CD14-positive monocyte (primary cell): ENCODE measurements around the gene ZNF804B. TPM values are rescaled to one million over a fixed set of nuclear protein-coding genes. Genes with fewer than 3 reads are reported as not detected.

ENCODE experiments used
- DNase-seq, 3 donors: peaks; one replicate each; pipeline ENCODE4 v3.0.0-alpha.2; 2011 to 2022
- H2AFZ ChIP-seq: 2 replicates; pipeline ENCODE4 v1.6.0; 2012; ENCODE audit warnings: mild to moderate bottlenecking, low read depth, low read length, inconsistent platforms; ENCODE audit not compliant: insufficient read depth, poor library complexity, severe bottlenecking
- H3K27ac ChIP-seq, 2 donors: 1 replicate in 1 of 2; 2 replicates in 1 of 2; pipeline ENCODE4 v1.5.1; 2012 to 2013; ENCODE audit warnings: low read length in 2 of 2, control low read depth in 1 of 2, inconsistent platforms in 1 of 2, low read depth in 1 of 2, mild to moderate bottlenecking in 1 of 2
- H3K27me3 ChIP-seq, 2 donors: one replicate each; pipeline versions ENCODE4 v1.6.0 to v1.6.1; 2011 to 2013; ENCODE audit warnings: low read length in 2 of 2; ENCODE audit not compliant: control insufficient read depth in 2 of 2, insufficient read depth in 2 of 2
- H3K36me3 ChIP-seq, 2 donors: replicated peaks in 1 of 2; 1 replicate in 1 of 2; 2 replicates in 1 of 2; pipeline versions ENCODE4 v1.5.1 to v1.6.1; 2012 to 2013; ENCODE audit warnings: low read length in 2 of 2, control low read depth in 1 of 2, inconsistent platforms in 1 of 2, mild to moderate bottlenecking in 1 of 2; ENCODE audit not compliant: insufficient read depth in 2 of 2, control insufficient read depth in 1 of 2
- H3K4me1 ChIP-seq, 2 donors: 1 replicate in 1 of 2; 2 replicates in 1 of 2; pipeline versions ENCODE4 v1.5.1 to v1.6.1; 2012 to 2013; ENCODE audit warnings: low read length in 2 of 2, control low read depth in 1 of 2, inconsistent platforms in 1 of 2, mild to moderate bottlenecking in 1 of 2, moderate library complexity in 1 of 2; ENCODE audit not compliant: insufficient read depth in 2 of 2, control insufficient read depth in 1 of 2
- H3K4me2 ChIP-seq: replicated peaks from 2 replicates; pipeline ENCODE3; 2012; ENCODE audit warnings: low read length, moderate library complexity, mild to moderate bottlenecking; ENCODE audit not compliant: poor library complexity, severe bottlenecking; ENCODE audit errors: extremely low read depth
- H3K4me3 ChIP-seq, 3 experiments: fragments of 200-600 bp in 1 of 3; sonication (generic) in 1 of 3; replicated peaks in 1 of 3; 1 replicate in 2 of 3; 2 replicates in 1 of 3; pipeline ENCODE4 v1.5.1; 2011 to 2013; ENCODE audit warnings: low read length in 3 of 3, mild to moderate bottlenecking in 3 of 3, control low read depth in 2 of 3, low read depth in 2 of 3, inconsistent platforms in 1 of 3, moderate library complexity in 1 of 3
- H3K79me2 ChIP-seq: 2 replicates; pipeline ENCODE4 v1.6.0; 2012; ENCODE audit warnings: mild to moderate bottlenecking, control low read depth, inconsistent platforms, low read length, moderate library complexity; ENCODE audit not compliant: insufficient read depth
- H3K9ac ChIP-seq: 2 replicates; pipeline ENCODE4 v1.6.0; 2017; ENCODE audit warnings: low read length, mild to moderate bottlenecking; ENCODE audit not compliant: insufficient read depth, poor library complexity, severe bottlenecking
- H3K9me3 ChIP-seq, 2 donors: replicated peaks in 1 of 2; 1 replicate in 1 of 2; 2 replicates in 1 of 2; pipeline versions ENCODE4 v1.5.1 to v1.6.1; 2012 to 2013; ENCODE audit warnings: low read length in 2 of 2, control low read depth in 1 of 2; ENCODE audit not compliant: control insufficient read depth in 1 of 2, insufficient read depth in 1 of 2
- H4K20me1 ChIP-seq: 2 replicates; pipeline ENCODE4 v1.6.0; 2012; ENCODE audit warnings: mild to moderate bottlenecking, low read length, control low read depth, moderate library complexity; ENCODE audit not compliant: insufficient read depth
- H3K27ac Mint-ChIP-seq, 7 donors: one replicate each; pipeline ENCODE4 v1.8.0; 2020; ENCODE audit warnings: mild to moderate bottlenecking in 7 of 7, mixed read lengths in 7 of 7, moderate library complexity in 6 of 7, inconsistent platforms in 2 of 7
- H3K27me3 Mint-ChIP-seq, 3 donors: one replicate each; pipeline ENCODE4 v1.8.0; 2021 to 2022; ENCODE audit warnings: low read depth in 3 of 3, mild to moderate bottlenecking in 3 of 3, mixed read lengths in 3 of 3, moderate library complexity in 3 of 3, inconsistent platforms in 1 of 3
- H3K36me3 Mint-ChIP-seq, 2 donors: one replicate each; pipeline ENCODE4 v1.8.0; 2020; ENCODE audit warnings: mixed read lengths in 2 of 2, inconsistent platforms in 1 of 2, mild to moderate bottlenecking in 1 of 2
- H3K4me1 Mint-ChIP-seq: one replicate; pipeline ENCODE4 v1.8.0; 2020; ENCODE audit warnings: mild to moderate bottlenecking, mixed read lengths
- H3K4me3 Mint-ChIP-seq, 2 donors: one replicate each; pipeline ENCODE4 v1.8.0; 2020; ENCODE audit warnings: mild to moderate bottlenecking in 2 of 2, mixed read lengths in 2 of 2, moderate library complexity in 1 of 2
- H3K9me3 Mint-ChIP-seq, 7 donors: one replicate each; pipeline ENCODE4 v1.8.0; 2020 to 2022; ENCODE audit warnings: mixed read lengths in 7 of 7, mild to moderate bottlenecking in 6 of 7, moderate library complexity in 6 of 7, inconsistent platforms in 2 of 7
- CTCF ChIP-seq: fragments of 200-600 bp; IDR thresholded peaks from one replicate; pipeline ENCODE4 v1.8.0; 2022; ENCODE audit warnings: antibody characterized with exemption, mild to moderate bottlenecking
- WGBS: methylation state at CpG from one replicate; pipeline ENCODE4 v1.1.5; 2013; ENCODE audit warnings: missing lambda C conversion rate; ENCODE audit not compliant: insufficient coverage; 5-methylcytosine and 5-hydroxymethylcytosine counted together
- intact Hi-C, 2 donors: fragments of 100-400 bp; cut with micrococcal nuclease; formaldehyde crosslinking; loops; one replicate each; pipeline versions ENCODE4 v1.15.0 to v1.15.1; 2023
- polyA plus RNA-seq, 3 donors: library from polyadenylated mRNA; depleted of rRNA in 1 of 3; unstranded in 2 of 3; stranded (reverse) in 1 of 3; fragments of 300-500 nt in 2 of 3; fragments of >200 nt in 1 of 3; fragmentation: Illumina TruSeq in 2 of 3; gene quantifications; 1 replicate in 2 of 3; 2 replicates in 1 of 3; pipeline ENCODE4 v1.2.3, GENCODE V29; 2012 to 2021

The ZNF804B gene
- polyA plus RNA-seq, 3 donors: not detected

- no peak overlapping the region for H2AFZ ChIP-seq
- no peak overlapping the region for H3K4me2 ChIP-seq
- no peaks in the 10 kb centered on the region for H4K20me1 ChIP-seq
- peaks cover 0 to 2% (median 0%) of the 10 kb centered on the region in 7 donors for H3K9me3 Mint-ChIP-seq
- peaks cover 0 to 4% (median 2%) of the 10 kb centered on the region in 3 donors for H3K27me3 Mint-ChIP-seq
- no peak overlapping the region for H3K27ac ChIP-seq
- no peak overlapping the region for H3K9ac ChIP-seq
- no peak overlapping the region for H3K27ac Mint-ChIP-seq
- H3K4me1 Mint-ChIP-seq: peaks cover 2% of the 10 kb centered on the region
- no peaks in the 10 kb centered on the region for H3K9me3 ChIP-seq
- H3K27me3 ChIP-seq: no peaks in the 10 kb centered on the region
- intact Hi-C loops: no loop called here
- H3K36me3 ChIP-seq: no peaks in the 10 kb centered on the region
- H3K4me1 ChIP-seq: no peaks in the 10 kb centered on the region
- DNase-seq: no peak
- WGBS: no CpG with 5 or more reads among the region's 4 CpGs
- no peak overlapping the region for H3K4me3 Mint-ChIP-seq
- H3K79me2 ChIP-seq: no peaks in the 10 kb centered on the region
- no peak overlapping the region for H3K4me3 ChIP-seq
- H3K36me3 Mint-ChIP-seq: no peaks in the 10 kb centered on the region
- no peak for TF ChIP-seq CTCF
Measured at GRCh38 chr7:89028319-89028718, 268.8 kb downstream of the ZNF804B start.

- Histone ChIP-seq H3K79me2 (no peaks in the 10 kb centered on the region), H3K27ac (no peak overlapping the region), H3K9me3 (no peaks in the 10 kb centered on the region), H3K4me1 (no peaks in the 10 kb centered on the region), H4K20me1 (no peaks in the 10 kb centered on the region), H3K36me3 (no peaks in the 10 kb centered on the region), H3K27me3 (no peaks in the 10 kb centered on the region), H3K4me3 (no peak overlapping the region), H3K9ac (no peak overlapping the region), H3K4me2 (no peak overlapping the region), H2AFZ (no peak overlapping the region)
- no peak for DNase-seq
- Mint-ChIP-seq H3K27ac (no peak overlapping the region), H3K27me3 (peaks cover 0 to 4% (median 2%) of the 10 kb centered on the region in 3 donors), H3K9me3 (peaks cover 0 to 2% (median 0%) of the 10 kb centered on the region in 7 donors), H3K4me3 (no peak overlapping the region), H3K36me3 (no peaks in the 10 kb centered on the region), H3K4me1 (peaks cover 2% of the 10 kb centered on the region)
- intact Hi-C loops: no loop called here
- no peak for TF ChIP-seq CTCF
- no CpG with 5 or more reads among the region's 2 CpGs for WGBS
Measured at GRCh38 chr7:89029864-89030263, 270.4 kb downstream of the ZNF804B start.
